ENCODE data around the gene ALCAM.

The ALCAM gene

DNA sequence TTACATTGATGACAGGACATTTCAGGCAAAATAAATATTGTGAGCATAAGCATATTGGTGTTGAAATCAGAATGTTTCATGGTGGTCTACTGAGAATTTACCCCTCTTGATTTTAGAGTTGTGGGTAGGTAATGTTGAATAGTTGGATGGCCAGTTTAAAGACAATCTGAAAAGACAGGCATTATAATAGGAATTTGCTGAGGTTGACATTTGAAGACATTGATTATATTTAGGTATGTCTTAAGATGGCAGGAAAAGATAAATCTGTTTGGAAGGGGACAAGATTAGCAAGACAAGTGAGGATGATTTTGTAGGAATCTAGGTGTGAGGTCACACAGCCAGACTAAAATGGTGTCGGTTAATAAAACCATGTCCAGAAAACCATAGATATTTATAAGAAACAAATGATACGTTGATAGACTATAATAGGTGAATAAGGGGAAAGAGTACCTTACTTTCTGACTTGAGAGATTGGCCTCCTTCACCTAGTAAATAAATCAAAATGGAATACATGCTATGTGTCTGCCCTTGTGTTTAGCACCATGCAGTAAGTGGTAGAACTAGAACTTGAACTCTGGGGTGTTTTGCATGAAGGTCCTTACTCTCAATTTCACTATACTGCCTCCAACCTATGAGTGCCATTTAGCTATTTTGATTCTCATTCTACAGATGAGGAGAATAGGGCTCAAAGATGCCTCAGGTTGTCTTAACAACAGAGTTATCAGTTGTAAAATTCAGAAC is 57.9 kb downstream of the ALCAM start:
- TF ChIP-seq, protein P1, sequence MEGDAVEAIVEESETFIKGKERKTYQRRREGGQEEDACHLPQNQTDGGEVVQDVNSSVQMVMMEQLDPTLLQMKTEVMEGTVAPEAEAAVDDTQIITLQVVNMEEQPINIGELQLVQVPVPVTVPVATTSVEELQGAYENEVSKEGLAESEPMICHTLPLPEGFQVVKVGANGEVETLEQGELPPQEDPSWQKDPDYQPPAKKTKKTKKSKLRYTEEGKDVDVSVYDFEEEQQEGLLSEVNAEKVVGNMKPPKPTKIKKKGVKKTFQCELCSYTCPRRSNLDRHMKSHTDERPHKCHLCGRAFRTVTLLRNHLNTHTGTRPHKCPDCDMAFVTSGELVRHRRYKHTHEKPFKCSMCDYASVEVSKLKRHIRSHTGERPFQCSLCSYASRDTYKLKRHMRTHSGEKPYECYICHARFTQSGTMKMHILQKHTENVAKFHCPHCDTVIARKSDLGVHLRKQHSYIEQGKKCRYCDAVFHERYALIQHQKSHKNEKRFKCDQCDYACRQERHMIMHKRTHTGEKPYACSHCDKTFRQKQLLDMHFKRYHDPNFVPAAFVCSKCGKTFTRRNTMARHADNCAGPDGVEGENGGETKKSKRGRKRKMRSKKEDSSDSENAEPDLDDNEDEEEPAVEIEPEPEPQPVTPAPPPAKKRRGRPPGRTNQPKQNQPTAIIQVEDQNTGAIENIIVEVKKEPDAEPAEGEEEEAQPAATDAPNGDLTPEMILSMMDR (IDR thresholded peaks at IDR 0.05; ENCODE audit: borderline replicate concordance, insufficient read depth, low read depth, low read length) = no peak
- H3K4me3 ChIP-seq (ENCODE audit: low read depth, low read length) = no peak overlapping the region

DNA sequence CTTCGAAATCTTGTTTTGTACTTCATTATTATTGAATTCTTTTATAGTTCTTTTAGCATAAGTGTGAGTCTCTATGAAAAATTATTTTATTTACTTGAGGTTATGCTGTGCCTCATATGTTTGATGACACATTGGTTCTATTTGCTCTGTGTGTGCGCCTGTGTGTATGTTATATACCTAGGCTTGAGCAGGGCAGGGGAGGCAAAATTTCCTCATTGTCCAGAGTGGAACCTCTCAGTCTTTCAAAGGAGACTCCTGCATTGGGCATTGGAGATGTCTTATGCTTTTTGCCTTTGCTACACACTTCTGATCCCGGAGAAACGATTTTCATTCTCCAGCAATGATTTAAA is 58.4 kb downstream of the ALCAM start:
- no peak overlapping the region for H3K4me3 ChIP-seq (ENCODE audit: low read depth, low read length)
- TF ChIP-seq, protein P1 (IDR thresholded peaks at IDR 0.05; ENCODE audit: borderline replicate concordance, insufficient read depth, low read depth, low read length) = no peak

DNA sequence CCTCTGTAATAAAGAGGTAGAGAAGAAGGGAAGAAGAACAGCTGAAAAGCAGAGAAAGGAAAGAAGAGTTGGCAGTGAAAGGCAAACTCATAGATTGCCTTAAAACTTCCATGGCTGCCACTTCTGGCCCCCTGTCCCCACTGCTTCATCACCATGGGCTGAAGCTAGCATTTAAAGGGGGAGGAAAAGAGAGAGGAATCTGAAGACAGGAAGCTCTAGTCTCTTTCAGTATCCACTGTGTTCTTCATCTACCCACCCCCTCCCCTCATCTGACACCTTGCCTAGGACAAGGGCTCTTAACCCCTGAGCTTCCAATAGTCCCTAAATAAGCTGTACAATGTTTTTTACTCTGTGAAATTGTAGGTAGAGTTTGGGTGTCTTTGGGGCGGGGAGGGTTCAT is 60.6 kb downstream of the ALCAM start:
- TF ChIP-seq, protein P1 (IDR thresholded peaks at IDR 0.05; ENCODE audit: borderline replicate concordance, insufficient read depth, low read depth, low read length) = no peak
- H3K4me3 ChIP-seq (ENCODE audit: low read depth, low read length) = no peak overlapping the region

GRCh38 chr3:105429034-105429762 is 62.5 kb downstream of the ALCAM start:
- TF ChIP-seq, protein P1 (IDR thresholded peaks at IDR 0.05; ENCODE audit: borderline replicate concordance, insufficient read depth, low read depth, low read length) = no peak
- H3K4me3 ChIP-seq (ENCODE audit: low read depth, low read length) = no peak overlapping the region

DNA sequence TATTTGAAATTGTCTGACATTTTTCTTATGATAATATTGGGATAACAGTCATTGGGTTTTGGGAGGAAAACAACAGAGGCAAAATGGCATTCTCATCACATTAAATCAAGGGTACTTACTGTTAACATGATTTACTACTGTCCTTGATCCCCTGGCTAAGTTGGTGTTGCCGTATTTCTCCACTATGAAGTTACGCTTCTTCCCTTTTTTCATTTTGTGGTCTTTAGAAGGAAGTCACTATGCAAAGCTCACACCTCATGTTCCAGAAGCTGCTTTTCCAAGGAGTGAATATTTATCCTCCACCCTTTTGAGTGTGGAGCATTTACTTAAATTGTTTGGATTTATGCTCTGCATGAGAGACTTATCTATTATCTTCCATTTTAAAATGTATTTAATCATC is 63.7 kb downstream of the ALCAM start:
- TF ChIP-seq, protein P1 (IDR thresholded peaks at IDR 0.05; ENCODE audit: borderline replicate concordance, insufficient read depth, low read depth, low read length) = no peak
- no peak overlapping the region for H3K4me3 ChIP-seq (ENCODE audit: low read depth, low read length)

DNA sequence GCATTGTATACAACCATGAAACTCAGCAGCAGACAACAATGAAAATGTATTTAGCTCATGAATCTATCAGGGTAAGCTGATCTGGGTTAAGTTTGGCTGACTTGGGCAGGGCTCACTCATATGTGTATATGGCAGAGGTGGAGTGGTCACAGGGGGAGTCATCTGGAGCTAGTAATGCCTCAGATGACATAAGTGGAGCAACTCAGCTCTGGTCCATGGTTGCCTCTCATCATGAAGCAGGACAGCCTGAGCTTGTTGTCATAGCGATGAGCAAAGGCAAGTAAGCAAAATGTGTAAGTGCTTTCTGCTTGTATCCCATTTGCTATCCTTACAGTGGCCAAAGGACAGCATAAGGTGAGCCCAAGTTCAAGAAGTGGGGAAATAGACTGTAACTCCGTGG is 64.5 kb downstream of the ALCAM start:
- H3K4me3 ChIP-seq (ENCODE audit: low read depth, low read length) = no peak overlapping the region
- TF ChIP-seq, protein P1 (IDR thresholded peaks at IDR 0.05; ENCODE audit: borderline replicate concordance, insufficient read depth, low read depth, low read length) = no peak

DNA sequence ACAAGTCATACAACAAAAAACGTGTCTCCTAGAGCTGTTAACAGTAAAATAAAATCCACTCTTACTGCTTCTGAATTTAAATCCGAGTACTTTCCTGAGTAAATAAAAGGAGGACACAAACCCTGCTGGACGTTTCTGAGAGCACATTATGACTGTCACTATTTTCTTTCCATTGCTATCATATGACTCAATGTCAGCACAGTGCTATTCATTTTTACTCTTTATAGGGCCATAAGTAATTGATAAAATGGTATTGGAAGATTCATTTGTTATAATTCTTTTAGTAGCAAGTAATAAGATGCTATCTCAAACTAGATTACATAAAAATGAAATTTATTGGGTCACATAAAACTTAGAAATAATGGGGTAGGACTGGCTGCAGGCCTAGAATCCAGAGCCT is 68.6 kb downstream of the ALCAM start:
- no peak overlapping the region for H3K4me3 ChIP-seq (ENCODE audit: low read depth, low read length)
- TF ChIP-seq, protein P1 (IDR thresholded peaks at IDR 0.05; ENCODE audit: borderline replicate concordance, insufficient read depth, low read depth, low read length) = no peak

Measured in GM12875 (cell line).